Occipital lobe (tissue), 2 donors: Measurements from ENCODE around the gene CNN3. TPM values are rescaled to one million over a fixed set of nuclear protein-coding genes. Genes with fewer than 3 reads are reported as not detected.

Source experiments
- DNase-seq: peaks from one replicate; lab custom pipeline; 2025; lab: John Stamatoyannopoulos, UW
- total RNA-seq: library from RNA; depleted of rRNA; stranded (reverse); fragments of >200 nt; gene quantifications from one replicate; pipeline ENCODE4 v1.2.3, GENCODE V29; 2014

The CNN3 gene
- total RNA-seq, 1 donor from 2014 or later: 199 TPM

DNA sequence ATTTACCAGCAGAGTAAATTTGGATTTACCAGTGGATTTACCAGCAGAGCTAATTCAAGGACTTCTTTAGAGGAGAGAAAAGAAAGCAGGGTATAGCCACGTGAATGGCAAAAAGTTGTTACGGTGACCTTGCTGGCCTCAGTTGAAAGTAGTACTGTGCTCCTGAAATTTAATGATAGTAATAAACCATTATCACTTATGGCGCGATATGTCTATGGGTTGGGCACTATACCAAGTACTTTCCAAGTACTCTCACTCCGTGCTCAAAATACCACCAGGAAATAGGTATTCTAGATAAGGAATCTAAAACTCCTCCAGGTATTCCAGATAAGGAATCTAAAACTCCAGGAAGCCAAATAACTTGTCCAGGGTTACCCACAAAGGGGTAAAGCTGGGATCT, 70.9 kb downstream of the CNN3 start:
- no peak for DNase-seq

GRCh38 chr1:94855307-94855700, 71.6 kb downstream of the CNN3 start:
- no peak for DNase-seq

DNA sequence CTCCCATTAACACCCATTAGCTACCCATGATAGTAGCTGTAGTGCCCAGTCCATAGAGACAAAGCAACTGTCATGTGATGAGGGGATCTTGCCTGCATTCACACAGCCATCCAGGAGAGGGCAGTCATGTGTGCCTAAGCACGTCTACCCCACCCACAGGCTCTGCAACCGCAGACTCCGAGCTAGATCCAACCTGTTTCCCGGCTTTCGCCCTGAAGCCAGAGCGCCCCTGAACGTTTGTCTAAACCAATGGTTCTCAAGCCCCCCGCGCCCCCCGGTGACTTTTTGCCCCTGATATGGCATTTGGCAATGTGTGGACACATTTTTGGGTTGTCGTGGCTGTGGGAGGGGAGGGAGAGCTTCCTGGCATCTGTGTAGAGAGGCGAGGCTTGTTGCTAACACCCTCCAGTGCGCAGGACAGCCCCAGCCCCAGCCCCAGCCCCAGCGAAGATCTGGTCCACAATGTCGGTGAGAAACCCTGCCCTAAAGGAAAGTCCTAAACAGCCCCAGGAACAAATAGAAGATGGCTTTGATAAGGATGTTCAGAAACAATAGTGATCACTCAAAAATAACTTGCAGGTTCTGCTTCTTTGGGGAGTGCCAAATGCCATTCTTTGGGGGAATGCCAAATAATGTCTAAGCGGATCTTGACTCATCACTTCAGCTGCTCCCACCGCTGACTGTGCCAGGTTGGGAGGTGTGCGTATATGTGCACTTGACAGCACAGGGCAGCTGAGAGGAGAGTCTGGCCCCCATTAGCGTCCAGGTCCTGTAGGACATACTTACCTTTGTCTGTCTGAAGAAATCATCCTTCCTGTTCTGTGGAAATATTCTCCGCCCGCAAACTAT, 72.2 kb downstream of the CNN3 start:
- peak; percentile 65 for DNase-seq

GRCh38 chr1:94852788-94853187, 74.1 kb downstream of the CNN3 start:
- DNase-seq: no peak

DNA sequence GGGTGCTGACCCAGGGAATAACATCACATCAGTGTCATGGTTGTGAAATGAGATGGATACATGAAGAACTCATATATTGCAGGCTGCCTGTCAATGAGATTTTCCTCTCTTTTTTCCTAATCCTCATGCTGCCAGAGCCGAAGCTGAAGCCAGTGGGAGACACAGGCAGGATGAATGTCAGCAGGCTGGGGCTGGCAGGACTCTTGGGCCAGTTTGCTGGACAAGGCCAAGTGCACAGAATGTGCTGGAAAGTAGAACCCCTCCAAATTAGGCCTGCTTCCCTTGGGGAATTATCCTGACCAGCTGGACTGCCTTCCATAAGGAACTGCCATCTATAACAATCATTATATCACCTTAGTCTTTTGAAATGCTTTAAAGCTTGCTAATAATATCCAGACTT, 75.3 kb downstream of the CNN3 start:
- DNase-seq: no peak

Other genes with a start within 250 kb of the CNN3 start
- 2.2 TPM for gene SLC44A3, start 106.8 kb downstream of the CNN3 start, total RNA-seq
- gene ALG14, start 145.8 kb upstream of the CNN3 start, total RNA-seq: 4.1 TPM
- 20.9 TPM for gene TLCD4, start 190.2 kb upstream of the CNN3 start, total RNA-seq